NAMALWA (cell line): ENCODE data around the gene DIAPH3.
A peak's percentile ranks its signal among the peaks of the same experiment; 100 is the strongest.

Source experiments
- DNase-seq: peaks from one replicate; pipeline ENCODE4 v3.0.0-alpha.2; 2015; ENCODE audit warnings: low spot score

Gene DIAPH3

GRCh38 chr13:60019119-60019993 lies 144.4 kb downstream of the DIAPH3 start:
- DNase-seq, result peak; percentile 45

- no peak for DNase-seq
Measured at GRCh38 chr13:60018536-60018935, 145.2 kb downstream of the DIAPH3 start.

GRCh38 chr13:60016229-60016628 lies 147.5 kb downstream of the DIAPH3 start:
- no peak for DNase-seq

GRCh38 chr13:60013166-60013565 lies 150.6 kb downstream of the DIAPH3 start:
- DNase-seq, result no peak

- no peak for DNase-seq
Measured at GRCh38 chr13:60012488-60012887, 151.2 kb downstream of the DIAPH3 start.

- DNase-seq, result no peak
Measured at GRCh38 chr13:60009300-60010253, 154.2 kb downstream of the DIAPH3 start.

- DNase-seq, result no peak
Measured at GRCh38 chr13:60001889-60002288, 161.8 kb downstream of the DIAPH3 start.

- no peak for DNase-seq
Measured at GRCh38 chr13:60000976-60001375, 162.8 kb downstream of the DIAPH3 start.

- no peak for DNase-seq
Measured at GRCh38 chr13:60000081-60000480, 163.6 kb downstream of the DIAPH3 start.

GRCh38 chr13:59997976-59998375 lies 165.8 kb downstream of the DIAPH3 start:
- no peak for DNase-seq

GRCh38 chr13:59996461-59996980 lies 167.2 kb downstream of the DIAPH3 start:
- DNase-seq, result no peak

- no peak for DNase-seq
Measured at GRCh38 chr13:59991395-59991794, 172.3 kb downstream of the DIAPH3 start.

- no peak for DNase-seq
Measured at GRCh38 chr13:59982631-59983382, 180.9 kb downstream of the DIAPH3 start.

GRCh38 chr13:59979589-59979988 lies 184.1 kb downstream of the DIAPH3 start:
- DNase-seq, result no peak

GRCh38 chr13:59978862-59979261 lies 184.9 kb downstream of the DIAPH3 start:
- no peak for DNase-seq

GRCh38 chr13:59976856-59977255 lies 186.9 kb downstream of the DIAPH3 start:
- DNase-seq, result no peak

- no peak for DNase-seq
Measured at GRCh38 chr13:59975807-59976435, 187.8 kb downstream of the DIAPH3 start.

- no peak for DNase-seq
Measured at GRCh38 chr13:59970847-59971246, 192.9 kb downstream of the DIAPH3 start.

- no peak for DNase-seq
Measured at GRCh38 chr13:59963827-59964226, 199.9 kb downstream of the DIAPH3 start.

GRCh38 chr13:59963383-59963782 lies 200.3 kb downstream of the DIAPH3 start:
- no peak for DNase-seq

GRCh38 chr13:59962343-59962742 lies 201.4 kb downstream of the DIAPH3 start:
- no peak for DNase-seq
